Esophagus muscularis mucosa (tissue), 4 donors: ENCODE data around the gene DNAH6. TPM values are rescaled to one million over a fixed set of nuclear protein-coding genes. Genes with fewer than 3 reads are reported as not detected.

ENCODE experiments used
- DNase-seq: peaks from one replicate; pipeline ENCODE4 v3.0.0-alpha.2; 2017; ENCODE audit errors: extremely low spot score
- H3K27ac ChIP-seq, 4 donors: fragments of 200-600 bp; sonication (generic); replicated peaks in 1 of 4; 1 replicate in 3 of 4; 2 replicates in 1 of 4; pipeline ENCODE4 v1.5.1; 2016 to 2019; ENCODE audit warnings: mild to moderate bottlenecking in 1 of 4
- H3K27me3 ChIP-seq, 4 donors: fragments of 200-600 bp; sonication (generic); one replicate each; pipeline versions ENCODE4 v1.5.1 to v1.6.0; 2016 to 2019
- H3K36me3 ChIP-seq, 4 donors: fragments of 200-600 bp; sonication (generic); one replicate each; pipeline ENCODE4 v1.5.1; 2016 to 2019
- H3K4me1 ChIP-seq, 4 donors: fragments of 200-600 bp; sonication (generic); one replicate each; pipeline ENCODE4 v1.5.1; 2016 to 2019
- H3K4me3 ChIP-seq, 4 donors: fragments of 200-600 bp; sonication (generic); 1 replicate in 2 of 4; 2 replicates in 2 of 4; pipeline ENCODE4 v1.5.1; 2016 to 2019; ENCODE audit warnings: mild to moderate bottlenecking in 4 of 4, moderate library complexity in 1 of 4
- H3K9me3 ChIP-seq, 4 donors: fragments of 200-600 bp; sonication (generic); 1 replicate in 3 of 4; 2 replicates in 1 of 4; pipeline ENCODE4 v1.5.1; 2016 to 2019
- EP300 ChIP-seq: sonication (generic); formaldehyde crosslinking; IDR thresholded peaks from one replicate; pipeline ENCODE4 v1.6.1; 2017; ENCODE audit warnings: antibody characterized with exemption
- POLR2A ChIP-seq: fragments of 450-650 bp; IDR thresholded peaks from one replicate; pipeline ENCODE4 v1.6.1; 2017; ENCODE audit warnings: antibody characterized with exemption, moderate library complexity, mild to moderate bottlenecking, low read depth
- POLR2AphosphoS5 ChIP-seq, 2 donors: sonication (generic); formaldehyde crosslinking; IDR thresholded peaks; one replicate each; pipeline ENCODE4 v1.6.1; 2017; ENCODE audit warnings: antibody characterized with exemption in 2 of 2
- WGBS: methylation state at CpG from one replicate; pipeline ENCODE4 v1.1.5; 2018; 5-methylcytosine and 5-hydroxymethylcytosine counted together
- intact Hi-C: fragments of 100-400 bp; cut with DNase I; formaldehyde crosslinking; loops from one replicate; pipeline ENCODE4 v1.15.1; 2023
- total RNA-seq, 4 donors: library from RNA; depleted of rRNA; stranded (reverse); fragments of >200 nt; gene quantifications; one replicate each; pipeline versions ENCODE4 v1.1.0 to v1.2.1, GENCODE V29; 2016
- TF ChIP-seq, protein P1 (sequence below), 3 experiments: fragments of 200-600 bp in 2 of 3; fragments of 450-650 bp in 1 of 3; sonication (generic) in 2 of 3; IDR thresholded peaks; one replicate each; pipeline ENCODE4 v1.5.1; 2017 to 2019; ENCODE audit warnings: antibody characterized with exemption in 3 of 3, mild to moderate bottlenecking in 2 of 3, moderate library complexity in 1 of 3

Gene DNAH6
- total RNA-seq, 4 donors from 2014 or later, result 0.11 to 0.42 (median 0.23) TPM

DNA sequence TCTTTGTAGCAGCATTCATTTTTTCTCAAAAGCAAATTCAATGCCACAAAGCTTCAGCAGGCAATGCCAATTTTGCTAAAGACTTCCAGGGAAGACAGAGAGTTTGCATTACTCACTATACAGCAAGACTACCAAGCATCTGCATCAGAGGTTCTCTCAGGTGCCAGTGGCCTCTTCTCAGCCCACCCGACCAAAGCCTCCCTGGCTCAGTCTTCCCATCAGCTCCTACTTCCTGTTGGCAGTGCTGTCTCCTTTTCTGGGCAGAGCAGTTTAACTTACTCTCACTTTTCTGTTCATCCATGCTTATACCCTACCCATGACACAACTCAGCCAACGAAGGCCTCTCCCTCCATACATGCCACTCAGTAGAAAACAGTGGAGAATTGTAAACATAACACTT is 207.5 kb downstream of the DNAH6 start:
- H3K4me3 ChIP-seq, result no peak overlapping the region
- intact Hi-C loops, result no loop called here
- peak; percentile 70 for DNase-seq
- TF ChIP-seq EP300 (no peak), POLR2A (no peak), POLR2AphosphoS5 (IDR thresholded peaks at IDR 0.05) (no peak)
- TF ChIP-seq, protein P1, sequence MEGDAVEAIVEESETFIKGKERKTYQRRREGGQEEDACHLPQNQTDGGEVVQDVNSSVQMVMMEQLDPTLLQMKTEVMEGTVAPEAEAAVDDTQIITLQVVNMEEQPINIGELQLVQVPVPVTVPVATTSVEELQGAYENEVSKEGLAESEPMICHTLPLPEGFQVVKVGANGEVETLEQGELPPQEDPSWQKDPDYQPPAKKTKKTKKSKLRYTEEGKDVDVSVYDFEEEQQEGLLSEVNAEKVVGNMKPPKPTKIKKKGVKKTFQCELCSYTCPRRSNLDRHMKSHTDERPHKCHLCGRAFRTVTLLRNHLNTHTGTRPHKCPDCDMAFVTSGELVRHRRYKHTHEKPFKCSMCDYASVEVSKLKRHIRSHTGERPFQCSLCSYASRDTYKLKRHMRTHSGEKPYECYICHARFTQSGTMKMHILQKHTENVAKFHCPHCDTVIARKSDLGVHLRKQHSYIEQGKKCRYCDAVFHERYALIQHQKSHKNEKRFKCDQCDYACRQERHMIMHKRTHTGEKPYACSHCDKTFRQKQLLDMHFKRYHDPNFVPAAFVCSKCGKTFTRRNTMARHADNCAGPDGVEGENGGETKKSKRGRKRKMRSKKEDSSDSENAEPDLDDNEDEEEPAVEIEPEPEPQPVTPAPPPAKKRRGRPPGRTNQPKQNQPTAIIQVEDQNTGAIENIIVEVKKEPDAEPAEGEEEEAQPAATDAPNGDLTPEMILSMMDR (IDR thresholded peaks at IDR 0.05), result no peak
- no peaks in the 10 kb centered on the region for H3K4me1 ChIP-seq
- H3K36me3 ChIP-seq, result no peaks in the 10 kb centered on the region
- no peaks in the 10 kb centered on the region for H3K9me3 ChIP-seq
- H3K27ac ChIP-seq, result no peak overlapping the region
- 71% methylated on average over 2 of the region's 2 CpGs for WGBS
- H3K27me3 ChIP-seq, result no peaks in the 10 kb centered on the region

DNA sequence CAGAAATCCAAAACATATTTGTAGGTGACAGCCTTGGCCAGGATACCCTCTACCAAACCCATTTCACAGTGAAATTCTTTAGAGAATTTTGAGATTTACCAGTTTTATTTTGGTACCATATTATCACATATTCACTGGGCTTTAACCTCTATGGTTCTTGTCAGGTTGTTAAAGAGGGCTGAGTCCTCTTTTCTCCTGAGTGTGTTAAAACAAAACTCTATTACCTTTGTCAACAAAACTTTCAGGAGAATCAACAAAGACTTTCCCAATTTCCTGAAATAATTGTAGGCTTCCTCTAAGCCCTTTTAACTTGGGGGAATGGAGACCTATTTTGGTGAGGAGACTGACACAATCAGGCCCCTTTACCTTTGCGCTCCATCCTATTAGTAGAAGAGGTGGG is 209.4 kb downstream of the DNAH6 start:
- Histone ChIP-seq H3K27ac (no peak overlapping the region), H3K27me3 (no peaks in the 10 kb centered on the region), H3K4me1 (no peaks in the 10 kb centered on the region), H3K9me3 (no peaks in the 10 kb centered on the region), H3K4me3 (no peak overlapping the region), H3K36me3 (no peaks in the 10 kb centered on the region)
- TF ChIP-seq POLR2A, result no peak
- TF ChIP-seq EP300, result no peak
- no peak for TF ChIP-seq POLR2AphosphoS5 (IDR thresholded peaks at IDR 0.05)
- TF ChIP-seq, protein P1 (IDR thresholded peaks at IDR 0.05), result no peak
- WGBS, result 100% methylated on average over 1 of the region's 1 CpG
- intact Hi-C loops, result no loop called here
- DNase-seq, result no peak

- Histone ChIP-seq H3K4me1 (no peaks in the 10 kb centered on the region), H3K27ac (no peak overlapping the region), H3K4me3 (no peak overlapping the region), H3K9me3 (no peaks in the 10 kb centered on the region), H3K27me3 (no peaks in the 10 kb centered on the region), H3K36me3 (no peaks in the 10 kb centered on the region)
- TF ChIP-seq POLR2A (no peak), POLR2AphosphoS5 (IDR thresholded peaks at IDR 0.05) (no peak), EP300 (no peak)
- TF ChIP-seq, protein P1 (IDR thresholded peaks at IDR 0.05), result no peak
- no peak for DNase-seq
- 77% methylated on average over 1 of the region's 1 CpG for WGBS
- intact Hi-C loops, result no loop called here
Observed at GRCh38 chr2:84727315-84727714, 211.0 kb downstream of the DNAH6 start.

DNA sequence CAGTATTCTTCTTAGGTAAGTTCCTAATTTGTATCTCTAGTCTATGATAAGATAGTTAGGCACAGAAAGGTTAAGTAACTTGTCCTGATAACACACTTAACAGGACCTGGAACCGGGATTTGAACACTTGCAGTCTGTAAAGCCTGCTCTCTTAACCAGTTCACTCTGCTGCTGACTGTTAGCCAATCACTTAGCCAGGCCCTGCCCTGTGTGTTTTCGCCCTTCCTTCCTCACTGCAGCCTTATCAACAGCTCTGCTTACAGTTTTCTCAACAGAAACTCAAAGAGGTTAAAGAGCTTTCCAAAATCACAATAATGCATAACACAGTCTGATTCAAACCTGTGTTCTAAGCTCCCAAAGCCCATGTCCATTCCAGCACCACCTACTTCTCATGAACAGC is 212.9 kb downstream of the DNAH6 start:
- Histone ChIP-seq H3K4me3 (no peak overlapping the region), H3K27me3 (no peaks in the 10 kb centered on the region), H3K36me3 (no peaks in the 10 kb centered on the region), H3K9me3 (no peaks in the 10 kb centered on the region), H3K4me1 (no peaks in the 10 kb centered on the region), H3K27ac (no peak overlapping the region)
- DNase-seq, result peak; percentile 34
- TF ChIP-seq EP300 (no peak), POLR2A (no peak), POLR2AphosphoS5 (IDR thresholded peaks at IDR 0.05) (no peak)
- TF ChIP-seq, protein P1 (IDR thresholded peaks at IDR 0.05), result no peak
- intact Hi-C loops, result no loop called here
- 72% methylated on average over 2 of the region's 2 CpGs for WGBS

DNA sequence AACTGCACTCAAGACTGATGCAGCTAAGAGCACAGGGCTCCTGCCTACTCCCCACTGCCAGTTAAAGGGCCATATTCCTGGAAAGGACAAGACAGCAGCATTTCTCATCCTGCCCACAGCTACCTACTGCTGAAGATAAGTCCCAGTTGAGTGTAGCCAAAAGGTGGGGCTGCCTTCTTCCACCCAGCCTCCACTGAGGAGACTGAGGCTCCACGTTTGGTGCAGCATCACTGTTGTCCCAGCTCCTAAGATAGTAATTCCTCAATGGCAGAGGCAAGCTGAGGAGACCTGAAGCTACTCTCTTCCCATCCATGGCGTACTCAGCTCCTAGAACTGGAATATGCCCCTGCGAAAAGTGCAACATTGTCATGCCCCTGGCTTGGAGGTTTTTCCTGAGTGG is 214.9 kb downstream of the DNAH6 start:
- TF ChIP-seq, protein P1 (IDR thresholded peaks at IDR 0.05), result no peak
- TF ChIP-seq POLR2AphosphoS5 (IDR thresholded peaks at IDR 0.05), result no peak
- no peak for TF ChIP-seq POLR2A
- no peak for TF ChIP-seq EP300
- peak; percentile 83 for DNase-seq
- Histone ChIP-seq H3K9me3 (no peaks in the 10 kb centered on the region), H3K27ac (no peak overlapping the region), H3K4me1 (no peaks in the 10 kb centered on the region), H3K36me3 (no peaks in the 10 kb centered on the region), H3K4me3 (no peak overlapping the region), H3K27me3 (no peaks in the 10 kb centered on the region)
- 87% methylated on average over 3 of the region's 3 CpGs for WGBS
- intact Hi-C loops, result no loop called here
